ENCODE data around the gene SLC12A4. TPM values are rescaled to one million over a fixed set of nuclear protein-coding genes. Genes with fewer than 3 reads are reported as not detected.
A peak's percentile ranks its signal among the peaks of the same experiment; 100 is the strongest.

SLC12A4 gene
- total and polyA plus RNA-seq, 2 of the 13 experiments (the other 11 are each of a cell fraction or from before 2014, with no cell fraction given): 65.1 to 84.3 TPM

DNA sequence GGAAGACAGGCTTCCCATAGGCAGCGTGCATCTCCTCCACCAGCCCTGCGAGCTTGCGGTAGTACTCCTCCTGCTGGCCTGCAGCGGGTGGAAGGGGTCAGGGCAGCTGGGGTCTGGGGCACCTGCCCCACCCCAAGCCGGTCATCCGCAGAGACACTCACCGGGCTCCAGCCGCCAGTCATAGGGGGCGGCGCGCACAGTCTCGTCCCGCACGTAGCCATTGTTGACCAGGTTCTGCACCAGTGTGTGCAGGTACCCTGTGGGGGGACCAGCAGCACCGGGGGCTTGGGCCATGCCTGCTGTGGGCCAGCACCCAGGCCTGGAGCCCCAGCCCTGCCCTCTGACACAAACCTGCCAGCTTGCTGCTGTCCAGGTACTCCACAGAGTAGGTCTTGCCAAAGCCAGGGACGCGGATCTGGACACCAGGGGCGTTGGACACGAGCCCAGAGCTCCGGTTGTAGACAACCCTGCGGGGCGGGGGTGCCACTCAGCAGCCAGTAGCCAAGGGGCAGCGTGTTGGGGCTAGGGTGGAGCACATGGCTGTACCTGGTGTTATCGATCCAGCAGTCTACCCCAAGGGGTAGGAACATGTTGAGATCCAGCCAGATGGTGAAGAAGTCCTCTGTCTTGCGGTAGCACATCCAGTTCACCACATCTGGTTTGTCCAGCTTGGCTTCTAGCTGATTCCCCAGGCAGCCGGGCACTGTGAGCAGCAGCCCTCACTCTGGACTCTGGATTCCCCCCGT lies 25.8 kb downstream of the SLC12A4 start (continued):
- TF ChIP-seq HNF1A (IDR thresholded peaks at IDR 0.05; ENCODE audit: low read depth) (no peak), HNF1A (CRISPR knock-in tag; IDR thresholded peaks at IDR 0.05; ENCODE audit: borderline replicate concordance) (no peak), PCBP1 (IDR thresholded peaks at IDR 0.05; ENCODE audit: borderline replicate concordance, low read depth, low read length) (no peak), HOXA7 (CRISPR knock-in tag; IDR thresholded peaks at IDR 0.05) (no peak), ZNF501 (CRISPR knock-in tag; IDR thresholded peaks at IDR 0.05) (no peak), ZNF496 (CRISPR knock-in tag; IDR thresholded peaks at IDR 0.05; ENCODE audit: insufficient replicate concordance) (no peak), YEATS4 (CRISPR knock-in tag; IDR thresholded peaks at IDR 0.05; ENCODE audit: borderline replicate concordance) (no peak; the same call in 1 of the 2 replicates), ZSCAN30 (CRISPR knock-in tag; IDR thresholded peaks at IDR 0.05) (no peak), TGIF2 (CRISPR knock-in tag; IDR thresholded peaks at IDR 0.05) (no peak), SYNCRIP (IDR thresholded peaks at IDR 0.05; ENCODE audit: insufficient read depth, low read depth, low read length) (no peak), ZNF883 (CRISPR knock-in tag; IDR thresholded peaks at IDR 0.05; ENCODE audit: not compliant biosample characterization) (peak; percentile 51), TMF1 (CRISPR knock-in tag; IDR thresholded peaks at IDR 0.05; ENCODE audit: low read depth) (no peak; the same call in 1 of the 2 replicates), NPAS2 (CRISPR knock-in tag; IDR thresholded peaks at IDR 0.05; ENCODE audit: borderline replicate concordance) (no peak), RFX3 (CRISPR knock-in tag; IDR thresholded peaks at IDR 0.05) (no peak), SALL2 (CRISPR knock-in tag; IDR thresholded peaks at IDR 0.05) (no peak), NFE2L1 (CRISPR knock-in tag; IDR thresholded peaks at IDR 0.05; ENCODE audit: borderline replicate concordance) (peak; percentile 19; the same call in 1 of the 2 replicates), ZFP36L2 (CRISPR knock-in tag; IDR thresholded peaks at IDR 0.05) (no peak), ZNF639 (CRISPR knock-in tag; conservative IDR thresholded peaks at IDR 0.05) (no peak; the same call in 1 of the 2 replicates), ZNF543 (CRISPR knock-in tag; IDR thresholded peaks at IDR 0.05) (peak; percentile 77; the same call in 1 of the 2 replicates)
- TF ChIP-seq, protein P1, sequence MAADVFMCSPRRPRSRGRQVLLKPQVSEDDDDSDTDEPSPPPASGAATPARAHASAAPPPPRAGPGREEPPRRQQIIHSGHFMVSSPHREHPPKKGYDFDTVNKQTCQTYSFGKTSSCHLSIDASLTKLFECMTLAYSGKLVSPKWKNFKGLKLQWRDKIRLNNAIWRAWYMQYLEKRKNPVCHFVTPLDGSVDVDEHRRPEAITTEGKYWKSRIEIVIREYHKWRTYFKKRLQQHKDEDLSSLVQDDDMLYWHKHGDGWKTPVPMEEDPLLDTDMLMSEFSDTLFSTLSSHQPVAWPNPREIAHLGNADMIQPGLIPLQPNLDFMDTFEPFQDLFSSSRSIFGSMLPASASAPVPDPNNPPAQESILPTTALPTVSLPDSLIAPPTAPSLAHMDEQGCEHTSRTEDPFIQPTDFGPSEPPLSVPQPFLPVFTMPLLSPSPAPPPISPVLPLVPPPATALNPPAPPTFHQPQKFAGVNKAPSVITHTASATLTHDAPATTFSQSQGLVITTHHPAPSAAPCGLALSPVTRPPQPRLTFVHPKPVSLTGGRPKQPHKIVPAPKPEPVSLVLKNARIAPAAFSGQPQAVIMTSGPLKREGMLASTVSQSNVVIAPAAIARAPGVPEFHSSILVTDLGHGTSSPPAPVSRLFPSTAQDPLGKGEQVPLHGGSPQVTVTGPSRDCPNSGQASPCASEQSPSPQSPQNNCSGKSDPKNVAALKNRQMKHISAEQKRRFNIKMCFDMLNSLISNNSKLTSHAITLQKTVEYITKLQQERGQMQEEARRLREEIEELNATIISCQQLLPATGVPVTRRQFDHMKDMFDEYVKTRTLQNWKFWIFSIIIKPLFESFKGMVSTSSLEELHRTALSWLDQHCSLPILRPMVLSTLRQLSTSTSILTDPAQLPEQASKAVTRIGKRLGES (CRISPR knock-in tag; IDR thresholded peaks at IDR 0.05; ENCODE audit: borderline replicate concordance): no peak
